Measurements from ENCODE around the gene FAIM.
A peak's percentile ranks its signal among the peaks of the same experiment; 100 is the strongest.
"Not testable (repeated sequence)": the region's sequence is repeated elsewhere in the genome, so short reads cannot be mapped to it uniquely, and the experiment has no call there.

FAIM gene

GRCh38 chr3:138608322-138609135 lies at the start of gene FAIM:
Gene FAIM (plus strand): TSS chr3:138608771. CDS start chr3:138619727, 10,956 bp downstream.
- peak; percentile 30 to 35 for DNase-seq (ENCODE audit: low read depth in 2 of 2)

- DNase-seq (ENCODE audit: low read depth in 2 of 2) = no peak
These were observed 49.4 kb upstream of the FAIM start for GRCh38 chr3:138559134-138559533.

- no peak for DNase-seq (ENCODE audit: low read depth in 2 of 2)
These were observed 48.1 kb upstream of the FAIM start for GRCh38 chr3:138560501-138560900.

- not testable (repeated sequence) for DNase-seq (ENCODE audit: low read depth in 2 of 2)
These were observed 45.7 kb upstream of the FAIM start for GRCh38 chr3:138562902-138563301.

GRCh38 chr3:138566293-138566692 lies 42.3 kb upstream of the FAIM start:
- DNase-seq (ENCODE audit: low read depth in 2 of 2) = not testable (repeated sequence)

- DNase-seq (ENCODE audit: low read depth in 2 of 2) = no peak
These were observed 41.2 kb upstream of the FAIM start for GRCh38 chr3:138567403-138567802.

GRCh38 chr3:138569090-138569489 lies 39.5 kb upstream of the FAIM start:
- no peak for DNase-seq (ENCODE audit: low read depth in 2 of 2)

GRCh38 chr3:138569624-138570023 lies 38.9 kb upstream of the FAIM start:
- not testable (repeated sequence) for DNase-seq (ENCODE audit: low read depth in 2 of 2)

GRCh38 chr3:138573138-138573537 lies 35.4 kb upstream of the FAIM start:
- no peak for DNase-seq (ENCODE audit: low read depth in 2 of 2)

- no peak for DNase-seq (ENCODE audit: low read depth in 2 of 2)
These were observed 30.4 kb upstream of the FAIM start for GRCh38 chr3:138578141-138578540.

- no peak for DNase-seq (ENCODE audit: low read depth in 2 of 2)
These were observed 29.5 kb upstream of the FAIM start for GRCh38 chr3:138578961-138579574.

- no peak for DNase-seq (ENCODE audit: low read depth in 2 of 2)
These were observed 21.2 kb upstream of the FAIM start for GRCh38 chr3:138587374-138587773.

GRCh38 chr3:138588445-138588844 lies 20.1 kb upstream of the FAIM start:
- DNase-seq (ENCODE audit: low read depth in 2 of 2) = no peak

- DNase-seq (ENCODE audit: low read depth in 2 of 2) = no peak
These were observed 17.2 kb upstream of the FAIM start for GRCh38 chr3:138591392-138591791.

GRCh38 chr3:138593488-138594149 lies 15.0 kb upstream of the FAIM start:
- no peak for DNase-seq (ENCODE audit: low read depth in 2 of 2)

GRCh38 chr3:138594150-138594934 lies 14.2 kb upstream of the FAIM start, which contains the start of gene CEP70:
Gene CEP70 (minus strand): TSS chr3:138594260. CDS start chr3:138572927, 21,333 bp downstream.
- DNase-seq (ENCODE audit: low read depth in 2 of 2) = peak; percentile 77 to 80

GRCh38 chr3:138594935-138595610 lies 13.5 kb upstream of the FAIM start:
- no peak for DNase-seq (ENCODE audit: low read depth in 2 of 2)

- not testable (repeated sequence) for DNase-seq (ENCODE audit: low read depth in 2 of 2)
These were observed 11.2 kb upstream of the FAIM start for GRCh38 chr3:138597186-138597976.

- DNase-seq (ENCODE audit: low read depth in 2 of 2) = no peak
These were observed 10.0 kb upstream of the FAIM start for GRCh38 chr3:138598534-138598933.

GRCh38 chr3:138600100-138600745 lies 8.3 kb upstream of the FAIM start:
- no peak for DNase-seq (ENCODE audit: low read depth in 2 of 2)

All from activated CD8-positive, alpha-beta memory T cell treated with anti-CD3 and anti-CD28 coated beads for 4 hours (primary cell).